HG03342 (cell line): Measurements from ENCODE around the gene CD302.
A peak's percentile ranks its signal among the peaks of the same experiment; 100 is the strongest.
"Not testable (repeated sequence)": the region's sequence is repeated elsewhere in the genome, so short reads cannot be mapped to it uniquely, and the experiment has no call there.

Source experiments
- ATAC-seq: cut with Tn5 transposase; IDR thresholded peaks from one replicate; pipeline ENCODE4 v1.9.1; 2021; ENCODE audit warnings: mild to moderate bottlenecking, moderate library complexity; ENCODE audit not compliant: unreplicated experiment

The CD302 gene, protein sequence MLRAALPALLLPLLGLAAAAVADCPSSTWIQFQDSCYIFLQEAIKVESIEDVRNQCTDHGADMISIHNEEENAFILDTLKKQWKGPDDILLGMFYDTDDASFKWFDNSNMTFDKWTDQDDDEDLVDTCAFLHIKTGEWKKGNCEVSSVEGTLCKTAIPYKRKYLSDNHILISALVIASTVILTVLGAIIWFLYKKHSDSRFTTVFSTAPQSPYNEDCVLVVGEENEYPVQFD

DNA sequence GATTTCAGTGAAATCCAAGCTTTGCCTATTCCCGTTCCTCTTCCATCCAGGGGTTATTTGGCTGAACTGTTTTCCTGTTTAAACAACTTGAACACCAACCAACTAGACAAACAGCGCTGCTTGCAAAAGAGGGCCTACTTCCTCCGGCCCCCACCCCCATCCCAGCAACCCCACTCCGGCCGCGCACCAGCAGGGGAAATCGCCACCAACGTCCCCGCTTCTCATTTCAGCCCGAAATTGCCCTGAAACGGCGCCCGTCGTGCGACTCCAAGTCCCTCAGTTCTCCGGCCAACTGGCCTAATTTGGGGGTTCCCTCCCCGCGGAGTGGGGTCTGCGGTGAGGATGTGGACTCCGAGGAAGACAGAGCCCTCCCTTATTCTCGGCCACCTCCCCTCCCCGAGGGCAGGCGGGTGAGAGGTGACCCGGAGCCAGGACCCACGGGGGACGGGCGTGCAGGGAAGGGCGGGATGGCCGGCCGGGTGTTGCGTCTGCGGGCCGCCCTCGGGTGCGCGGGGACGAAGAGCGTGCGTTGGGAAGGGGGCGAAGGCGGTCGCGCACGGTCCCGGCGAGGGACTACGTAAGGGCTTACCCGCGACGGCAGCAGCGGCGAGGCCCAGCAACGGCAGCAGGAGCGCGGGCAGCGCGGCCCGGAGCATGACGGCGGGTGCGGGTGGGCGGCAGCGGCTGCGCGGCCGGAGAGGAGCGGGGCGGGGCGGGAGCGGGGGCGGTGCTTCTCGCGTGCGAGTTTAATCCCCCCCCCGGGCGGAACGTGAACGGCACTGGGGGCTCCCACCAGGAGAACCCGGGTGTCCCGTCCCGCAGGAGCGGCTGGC is at the start of gene CD302:
Gene CD302 (minus strand): TSS at position 666 of the 833 bp plus-strand sequence. CDS start 10 bp downstream, at position 656.
- peak; percentile 60 for ATAC-seq

DNA sequence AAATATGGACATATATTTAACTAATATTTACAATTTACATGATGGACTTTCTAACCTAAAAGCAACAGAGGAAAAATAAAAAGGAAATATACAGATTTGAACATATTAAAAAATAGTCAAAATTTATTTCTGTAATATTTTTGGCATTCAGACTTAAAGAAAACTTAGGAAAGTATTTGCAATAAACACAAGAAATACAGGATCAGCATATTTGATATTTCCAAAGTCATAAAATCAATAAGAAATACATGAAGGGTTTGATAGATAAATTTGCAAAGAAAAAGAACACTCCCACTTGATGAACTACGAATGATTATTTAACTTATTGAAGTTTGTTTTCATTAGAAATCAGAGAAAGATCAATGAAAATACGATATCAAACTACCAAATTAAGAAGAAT is 48.6 kb upstream of the CD302 start:
- no peak for ATAC-seq

DNA sequence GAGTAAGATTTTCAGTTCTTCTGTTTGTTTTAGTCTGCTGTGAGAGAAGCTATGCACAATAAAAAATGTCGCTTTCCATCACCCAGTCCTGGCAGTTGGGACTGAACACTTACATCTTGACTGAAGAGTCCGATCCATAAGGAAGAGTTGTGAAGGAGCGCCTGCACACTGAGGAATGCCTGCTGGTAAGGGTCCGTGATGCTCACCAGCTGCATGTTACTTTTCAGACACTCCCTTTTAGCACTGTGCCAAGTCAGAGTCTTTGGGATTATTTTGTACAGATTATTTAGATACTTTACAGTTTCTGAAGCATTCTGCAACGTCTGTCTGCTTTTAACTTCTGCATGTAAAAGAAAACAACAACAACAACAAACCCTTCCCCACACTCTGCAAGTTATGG is 42.6 kb upstream of the CD302 start:
- ATAC-seq: no peak

DNA sequence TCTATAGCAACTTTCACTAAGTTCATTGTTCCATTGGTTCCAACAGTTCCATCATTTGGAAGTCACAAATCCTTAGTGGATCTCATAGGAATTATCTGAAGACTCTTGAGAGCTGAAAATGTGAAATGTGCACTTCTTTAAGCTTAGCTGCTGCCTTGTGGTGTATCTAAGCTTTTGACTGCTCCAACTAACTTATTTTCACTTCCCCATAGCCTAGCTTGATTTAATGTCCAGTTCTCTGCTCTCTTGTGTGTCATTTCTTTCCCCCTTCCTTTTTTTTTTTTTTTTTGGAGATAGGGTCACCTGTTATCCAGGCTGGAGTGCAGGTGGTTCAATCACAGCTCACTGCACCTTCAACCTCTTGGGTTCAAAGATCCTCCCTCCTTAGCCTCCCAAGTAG is 34.9 kb upstream of the CD302 start:
- ATAC-seq: no peak

DNA sequence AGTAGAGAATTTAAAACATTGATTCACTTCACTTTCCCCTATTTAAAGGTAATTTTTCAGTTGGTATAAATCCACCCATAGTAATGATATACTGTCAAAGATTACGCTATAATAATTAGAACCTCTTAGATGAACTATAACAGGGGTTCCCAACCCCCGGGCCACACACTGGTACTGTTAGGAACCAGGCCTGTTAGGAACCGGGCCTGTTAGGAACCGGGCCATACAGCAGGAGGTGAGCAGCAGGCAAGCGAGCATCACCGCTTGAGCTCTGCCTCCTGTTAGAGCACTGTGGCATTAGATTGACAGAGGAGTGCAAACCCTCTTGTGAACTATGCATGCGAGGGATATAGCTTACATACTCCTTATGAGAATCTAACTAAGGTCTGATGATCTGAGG is 34.0 kb upstream of the CD302 start:
- no peak for ATAC-seq

DNA sequence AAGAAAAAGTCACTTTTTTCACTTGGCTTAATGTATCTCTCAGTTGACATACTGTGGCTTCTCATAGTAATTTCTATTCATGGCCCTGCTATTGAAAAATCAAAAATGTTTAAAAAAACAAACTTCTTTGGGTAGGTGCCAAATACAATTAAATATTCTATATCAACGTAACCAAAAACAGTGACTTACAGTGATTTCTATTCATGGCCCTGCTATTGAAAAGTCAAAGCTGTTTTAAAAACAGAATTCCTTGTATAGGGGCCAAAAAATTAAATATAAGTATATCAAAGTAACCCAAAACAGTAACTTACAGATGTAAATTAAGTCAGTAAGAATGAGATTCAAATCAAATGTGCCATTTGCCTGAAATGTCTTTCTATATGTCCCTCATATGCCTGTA is 31.4 kb upstream of the CD302 start:
- no peak for ATAC-seq

DNA sequence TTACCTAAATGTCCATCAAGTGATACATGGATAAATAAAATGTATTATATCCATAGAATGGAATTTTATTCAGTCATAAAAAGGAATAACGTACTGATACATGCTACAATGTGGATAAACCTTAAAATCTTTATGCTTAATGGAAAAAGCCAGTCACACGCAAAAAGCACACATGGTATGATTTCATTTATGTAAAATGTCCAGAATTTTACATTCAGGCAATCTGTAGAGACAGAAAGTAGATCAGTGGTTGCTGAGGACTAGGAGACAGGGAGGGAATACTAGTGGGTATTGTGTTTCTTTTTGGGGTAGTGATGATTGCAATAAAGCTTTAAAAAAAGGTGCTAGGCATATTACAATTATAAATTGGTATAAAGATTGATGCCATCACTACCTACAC is 30.7 kb upstream of the CD302 start:
- ATAC-seq: no peak

DNA sequence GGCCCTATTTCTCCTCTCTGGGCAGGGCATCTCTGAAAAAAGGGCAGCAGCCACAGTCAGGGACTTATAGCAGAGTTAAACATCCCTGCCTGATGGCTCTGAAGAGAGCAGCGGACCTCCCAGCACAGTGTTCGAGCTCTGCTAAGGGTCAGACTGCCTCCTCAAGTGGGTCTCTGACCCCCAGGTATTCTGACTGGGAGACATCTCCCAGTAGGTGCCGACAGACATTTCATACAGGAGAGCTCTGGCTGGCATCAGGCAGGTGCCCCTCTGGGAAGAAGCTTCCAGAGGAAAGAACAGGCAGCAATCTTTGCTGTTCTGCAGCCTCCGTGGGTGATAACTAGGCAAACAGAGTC is 24.4 kb upstream of the CD302 start:
- not testable (repeated sequence) for ATAC-seq

DNA sequence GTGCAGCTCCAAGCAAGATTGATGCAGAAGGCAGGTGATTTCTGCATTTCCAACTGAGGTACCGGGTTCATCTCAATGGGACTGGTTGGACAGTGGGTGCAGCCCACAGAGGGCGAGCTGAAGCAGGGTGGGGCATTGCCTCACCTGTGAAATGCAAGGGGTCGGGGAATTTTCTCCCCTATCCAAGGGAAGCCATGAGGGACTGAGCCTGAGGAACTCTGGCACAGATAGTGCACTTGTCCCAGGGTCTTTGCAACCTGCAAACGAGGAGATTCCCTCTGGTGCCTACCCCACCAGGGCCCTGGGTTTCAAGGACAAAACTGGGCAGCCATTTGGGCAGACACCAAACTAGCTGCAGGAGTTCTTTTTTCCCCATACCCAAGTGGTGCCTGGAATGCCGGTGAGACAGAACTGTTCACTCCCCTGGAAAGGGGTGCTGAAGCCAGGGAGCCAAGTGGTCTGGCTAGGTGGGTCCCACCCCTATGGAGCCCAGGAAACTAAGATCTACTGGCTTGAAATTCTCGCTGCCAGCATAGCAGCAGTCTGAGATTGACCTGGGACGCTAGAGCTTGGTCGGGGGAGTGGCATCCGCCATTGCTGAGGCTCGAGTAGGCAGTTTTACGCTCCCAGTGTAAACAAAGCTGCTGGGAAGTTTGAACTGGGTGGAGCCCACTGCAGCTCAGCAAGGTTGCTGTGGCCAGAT is 23.9 kb upstream of the CD302 start:
- not testable (repeated sequence) for ATAC-seq

DNA sequence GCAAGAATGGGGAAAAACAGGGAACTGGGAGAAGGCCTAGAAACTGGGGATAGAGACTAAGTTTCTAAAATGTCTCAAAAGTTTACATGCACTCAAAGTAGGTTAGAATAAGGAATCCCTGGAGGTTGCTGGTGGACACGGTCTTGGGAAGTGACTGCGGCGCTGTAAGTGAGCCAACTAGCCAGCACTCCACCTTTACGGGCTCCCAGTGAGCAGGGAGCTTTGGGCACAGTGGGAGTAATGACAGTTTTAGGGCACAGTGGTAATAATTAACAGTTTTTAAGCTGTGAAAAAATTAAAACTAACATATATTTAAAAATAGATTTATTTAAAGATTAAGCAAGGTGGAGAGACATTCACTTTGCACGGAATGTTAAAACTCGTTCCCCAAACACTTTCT is 20.9 kb upstream of the CD302 start:
- no peak for ATAC-seq

DNA sequence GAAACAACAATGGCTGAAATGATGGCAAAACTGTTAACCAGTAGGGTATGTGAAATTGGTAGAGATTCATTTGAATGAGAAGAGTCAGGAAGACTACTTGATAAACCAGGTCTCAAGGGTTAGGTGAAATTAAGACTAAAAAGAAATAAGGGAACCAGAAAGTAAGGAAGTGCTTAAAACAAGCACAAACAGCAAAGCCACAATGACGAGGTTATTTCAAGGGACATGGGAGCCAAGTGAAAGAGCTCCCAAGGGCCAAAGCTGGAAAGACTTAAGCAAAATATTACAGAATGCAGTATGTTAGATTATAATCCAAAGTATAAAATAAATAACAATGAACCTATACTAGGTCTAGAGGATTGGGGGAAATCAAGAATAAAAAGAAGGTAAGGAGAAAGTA is 19.3 kb upstream of the CD302 start:
- ATAC-seq: no peak

DNA sequence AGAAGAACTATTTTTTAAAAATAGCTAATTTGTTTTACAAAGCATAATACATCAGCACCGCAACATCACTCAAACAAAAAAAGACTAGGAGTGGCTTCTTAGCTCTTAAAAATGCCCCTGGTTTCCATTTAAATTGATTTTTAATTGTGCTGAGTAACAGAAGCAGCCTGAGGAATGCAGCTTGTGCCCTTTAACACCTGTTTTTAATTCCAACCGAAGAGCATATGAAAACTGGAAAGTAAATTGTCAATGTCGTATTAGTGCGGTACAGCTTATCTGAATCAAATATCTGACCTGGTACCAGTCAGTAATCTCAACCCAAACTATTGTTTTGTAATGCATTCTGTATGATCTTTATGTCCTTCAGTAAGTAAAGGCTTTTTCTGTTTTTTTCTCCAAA is 13.2 kb upstream of the CD302 start:
- ATAC-seq: no peak

DNA sequence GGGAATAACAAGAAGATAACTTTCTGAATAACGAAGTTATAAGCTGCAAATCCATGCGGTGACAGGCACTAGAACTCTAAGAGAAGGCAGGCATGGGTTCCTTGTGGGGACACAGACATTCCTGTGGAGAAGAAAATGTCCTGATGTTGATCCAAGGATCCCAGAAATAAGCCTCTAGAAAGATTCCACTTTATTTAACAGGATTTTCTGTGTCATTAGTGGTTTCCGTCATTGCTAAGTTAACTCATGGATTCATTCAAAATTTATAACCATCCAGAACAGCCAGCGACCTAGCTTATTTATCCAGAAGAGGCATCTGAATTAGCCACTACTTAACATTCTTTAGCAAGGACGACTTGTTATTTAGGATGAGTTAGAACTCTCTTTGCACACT is 10.0 kb upstream of the CD302 start:
- ATAC-seq: no peak

DNA sequence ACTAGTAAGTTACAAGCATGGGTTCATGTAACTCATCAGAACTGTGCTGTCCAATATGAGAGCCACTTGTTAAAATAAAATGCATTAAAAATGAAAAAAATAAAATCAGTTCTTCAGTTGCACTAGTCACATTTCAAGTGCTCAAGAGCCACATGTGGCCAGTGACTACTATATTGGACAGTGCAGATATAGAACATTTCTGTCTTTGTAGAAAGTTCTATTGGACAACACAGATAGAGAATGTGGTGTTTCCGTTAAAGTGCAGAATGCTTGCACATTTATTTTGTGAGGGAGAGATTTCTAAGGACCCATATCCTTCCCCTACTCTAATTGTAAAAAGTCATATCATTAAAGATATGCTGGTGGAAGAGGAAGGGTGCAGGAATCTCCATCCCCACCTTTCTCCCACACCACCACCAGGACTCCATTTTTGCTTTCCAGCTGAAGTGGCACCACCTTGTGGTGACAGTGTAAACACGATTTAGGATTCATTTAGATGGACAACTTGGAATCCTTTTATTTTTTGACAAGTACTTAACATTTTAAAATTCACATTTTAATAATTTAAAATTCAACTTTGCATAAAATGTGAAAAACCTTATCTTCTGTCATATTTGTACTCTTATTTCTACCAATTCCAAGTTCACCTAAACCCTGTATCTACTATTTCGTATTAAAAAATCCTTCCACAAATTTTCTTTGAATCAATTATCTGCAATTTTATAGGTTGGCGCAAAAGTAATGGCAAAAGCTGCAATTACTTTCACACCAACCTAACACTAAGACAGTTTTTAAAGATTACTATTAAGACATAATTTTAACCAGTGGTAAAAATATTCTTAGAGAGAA is 9.4 kb upstream of the CD302 start:
- ATAC-seq: no peak

DNA sequence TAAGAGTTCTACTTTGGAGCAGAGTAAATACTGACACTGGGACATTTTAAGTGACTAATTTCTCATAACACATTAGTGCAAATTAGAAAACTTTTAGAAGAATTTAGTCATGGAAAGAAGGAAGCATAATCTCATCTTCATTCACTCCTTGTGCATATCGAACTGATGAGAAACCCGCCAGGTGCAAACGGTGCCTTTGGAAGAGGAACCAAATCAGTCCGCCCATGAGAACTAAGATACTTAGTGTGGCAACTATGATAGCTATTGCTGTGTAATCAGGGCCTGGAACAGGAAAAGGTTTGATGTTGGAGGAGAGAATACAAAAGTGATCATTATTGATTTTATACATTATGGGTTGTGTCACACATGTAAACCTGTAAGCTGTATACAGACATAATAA is 6.9 kb upstream of the CD302 start:
- no peak for ATAC-seq

DNA sequence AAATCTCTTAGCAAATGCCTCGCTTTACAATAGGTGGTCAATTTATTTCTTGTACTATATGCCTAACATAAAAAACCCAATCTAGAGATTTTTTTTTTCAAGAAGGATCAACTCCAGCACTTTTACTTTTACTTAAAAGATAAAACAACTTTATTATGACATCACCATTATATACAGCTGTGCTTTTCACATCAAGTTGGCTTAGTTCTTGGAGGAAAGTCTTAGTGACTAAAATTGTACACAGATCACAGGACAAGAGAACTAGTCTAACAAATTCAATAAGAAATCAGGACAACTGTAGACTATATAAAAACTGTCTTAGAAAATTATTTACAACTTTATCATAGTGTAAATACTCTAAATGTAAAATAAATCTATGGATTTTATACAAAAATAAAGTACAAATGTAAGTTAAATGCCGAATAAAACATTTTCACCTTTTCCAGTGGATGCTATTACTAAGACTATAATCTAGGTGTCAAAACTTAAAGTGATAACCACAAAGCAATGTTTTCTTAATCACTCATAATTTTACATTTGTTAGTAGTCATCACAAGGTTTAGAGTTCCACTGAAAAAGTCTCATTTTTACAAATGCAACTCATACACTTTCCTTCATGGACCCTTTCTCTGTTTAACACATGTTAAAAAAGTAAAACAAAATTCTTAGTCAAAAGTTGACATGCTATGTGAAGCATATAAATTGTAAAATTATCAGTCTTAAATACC is 5.4 kb upstream of the CD302 start:
- no peak for ATAC-seq

DNA sequence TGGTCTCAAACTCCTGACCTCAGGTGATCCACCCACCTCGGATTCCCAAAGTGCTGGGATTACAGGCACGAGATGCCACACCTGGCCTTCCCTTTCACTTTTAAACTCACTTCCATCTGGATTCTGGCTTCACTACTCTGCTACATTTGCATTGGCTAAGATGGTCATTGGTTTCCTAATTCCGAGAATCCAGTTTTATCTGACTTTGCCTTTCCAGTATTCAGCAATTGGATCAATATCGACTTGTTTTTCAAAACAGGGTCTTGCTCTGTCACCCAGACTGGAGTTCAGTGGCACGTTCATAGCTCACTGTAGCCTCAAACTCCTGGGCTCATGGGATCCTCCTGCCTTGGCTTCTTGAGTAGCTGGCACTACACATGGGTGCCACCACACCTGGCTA is 4.7 kb upstream of the CD302 start:
- ATAC-seq: no peak

DNA sequence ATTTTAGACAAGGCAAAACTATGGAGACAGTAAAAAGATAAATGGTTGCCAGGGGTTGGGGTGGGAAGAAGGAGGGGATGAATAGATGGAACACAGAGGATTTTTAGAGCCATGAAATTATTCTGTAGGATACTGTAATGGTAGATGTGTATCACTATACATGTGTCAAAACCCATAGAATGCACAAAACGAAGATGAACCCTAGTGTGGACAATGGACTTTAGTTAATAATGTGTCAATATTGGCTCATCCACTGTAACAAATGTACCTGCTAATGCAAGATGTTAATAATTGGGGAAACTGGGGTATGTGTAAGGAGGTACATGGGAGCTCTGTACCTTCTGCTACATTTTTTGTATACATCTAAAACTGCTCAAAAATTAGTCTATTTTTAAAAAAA is 1.8 kb upstream of the CD302 start:
- no peak for ATAC-seq

DNA sequence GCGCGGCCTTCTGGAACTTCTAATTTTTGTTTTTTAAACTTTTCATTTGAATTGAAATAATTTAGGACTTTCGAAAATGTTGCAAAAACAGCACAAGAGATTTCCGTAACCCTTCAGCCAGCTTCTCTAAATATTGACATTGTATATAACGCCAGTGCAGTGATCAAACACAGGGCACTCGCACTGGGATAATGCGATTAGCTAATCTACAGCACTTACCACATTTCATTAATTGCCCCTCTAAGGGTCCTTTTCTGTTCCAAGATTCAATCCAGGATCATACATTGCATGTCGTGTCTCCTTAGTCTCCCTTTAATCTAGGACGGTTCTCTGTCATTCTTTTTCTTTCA is 343 bp upstream of the CD302 start:
- no peak for ATAC-seq

DNA sequence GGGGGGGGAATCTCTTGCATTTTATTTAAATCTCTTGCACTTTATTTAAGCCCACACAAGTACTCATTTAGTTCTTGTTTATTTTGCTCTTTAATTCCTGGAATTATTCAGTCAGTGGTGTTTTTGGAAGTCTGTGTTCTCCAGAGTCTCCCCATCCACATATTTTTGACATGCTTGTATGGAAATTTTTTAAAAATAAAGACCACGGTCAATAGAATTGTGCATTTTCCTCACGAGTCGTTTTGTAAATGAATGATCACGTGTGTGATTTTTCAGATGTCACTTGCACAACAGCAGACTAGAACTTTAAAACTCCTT is 824 bp downstream of the CD302 start:
- no peak for ATAC-seq
